Activated CD4-positive, alpha-beta T cell treated with anti-CD3 and anti-CD28 coated beads for 36 hours (primary cell): Measurements from ENCODE around the gene NDUFS8. TPM values are rescaled to one million over a fixed set of nuclear protein-coding genes. Genes with fewer than 3 reads are reported as not detected.
A peak's percentile ranks its signal among the peaks of the same experiment; 100 is the strongest.

Experiments
- ATAC-seq: fragments of 200-7000 bp; cut with Tn5 transposase; one replicate; pipeline ENCODE4 v1.10.0; 2021; ENCODE audit warnings: mild to moderate bottlenecking, moderate library complexity
- CTCF ChIA-PET: fragments of 350-600 bp; sonication (Branson Sonifier 250); formaldehyde crosslinking; loops from one replicate; lab custom pipeline; 2021; ENCODE audit warnings: antibody characterized with exemption; lab: Charles Lee
- POLR2A ChIA-PET: fragments of 350-600 bp; sonication (Branson Sonifier 250); formaldehyde crosslinking; loops from one replicate; lab custom pipeline; 2021; ENCODE audit warnings: antibody characterized with exemption, inconsistent platforms; lab: Charles Lee
- DNase-seq: peaks from one replicate; pipeline ENCODE4 v3.0.0-alpha.2; 2020
- H3K27ac Mint-ChIP-seq: one replicate; pipeline ENCODE4 v1.8.0; 2021; ENCODE audit warnings: mixed read lengths
- H3K27me3 Mint-ChIP-seq: one replicate; pipeline ENCODE4 v1.8.0; 2021; ENCODE audit warnings: mixed read lengths
- H3K36me3 Mint-ChIP-seq: one replicate; pipeline ENCODE4 v1.8.0; 2021; ENCODE audit warnings: low read depth, mixed read lengths
- H3K4me1 Mint-ChIP-seq: one replicate; pipeline ENCODE4 v1.8.0; 2021; ENCODE audit warnings: mixed read lengths
- H3K4me3 Mint-ChIP-seq: one replicate; pipeline ENCODE4 v1.8.0; 2021; ENCODE audit warnings: mild to moderate bottlenecking, moderate library complexity, mixed read lengths
- H3K9me3 Mint-ChIP-seq: one replicate; pipeline ENCODE4 v1.8.0; 2021; ENCODE audit warnings: low read depth, mixed read lengths
- intact Hi-C, 2 experiments: fragments of 100-400 bp; cut with DNase I in 1 of 2; cut with micrococcal nuclease in 1 of 2; formaldehyde crosslinking; loops; one replicate each; pipeline versions ENCODE4 v1.14.2 to v1.15.1; 2022 to 2024; cut with DNase I, micrococcal nuclease
- total RNA-seq, 2 experiments: library from RNA; stranded (reverse); gene quantifications; one replicate each; pipeline ENCODE4 v1.2.3, GENCODE V29; 2021

NDUFS8 gene
- total RNA-seq, 2 experiments from 2014 or later = 108 to 113 TPM

DNA sequence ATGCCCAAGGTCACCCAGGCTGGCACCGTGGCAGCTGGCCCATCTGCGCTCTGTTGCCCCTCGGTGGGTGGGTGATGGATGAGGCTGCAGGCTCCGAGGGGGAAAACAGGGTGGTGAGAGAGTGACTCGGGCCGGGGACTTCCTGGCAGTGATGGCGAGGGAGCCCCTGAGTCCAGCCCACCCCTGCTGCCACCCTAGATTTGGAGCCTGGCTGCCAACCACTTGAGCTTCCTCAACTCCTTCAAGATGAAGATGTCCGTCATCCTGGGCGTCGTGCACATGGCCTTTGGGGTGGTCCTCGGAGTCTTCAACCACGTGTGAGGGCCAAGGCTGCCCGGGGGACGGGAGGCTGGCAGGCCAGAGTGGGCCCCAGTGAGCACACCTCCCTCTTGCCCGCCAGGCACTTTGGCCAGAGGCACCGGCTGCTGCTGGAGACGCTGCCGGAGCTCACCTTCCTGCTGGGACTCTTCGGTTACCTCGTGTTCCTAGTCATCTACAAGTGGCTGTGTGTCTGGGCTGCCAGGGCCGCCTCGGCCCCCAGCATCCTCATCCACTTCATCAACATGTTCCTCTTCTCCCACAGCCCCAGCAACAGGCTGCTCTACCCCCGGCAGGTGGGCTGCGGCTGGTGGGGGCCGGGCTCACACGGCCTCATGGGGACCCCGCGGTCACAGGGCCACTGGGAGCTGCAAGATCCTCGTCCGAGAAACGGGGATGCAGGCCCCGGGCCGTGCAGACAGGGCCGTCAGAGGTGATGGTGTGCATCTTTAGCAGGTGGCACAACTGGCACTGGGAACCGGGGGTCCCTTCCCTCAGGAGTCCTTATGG, 18.4 kb downstream of the NDUFS8 start:
- CTCF ChIA-PET = no interaction called here
- Mint-ChIP-seq H3K9me3 (no peaks in the 10 kb centered on the region), H3K27ac (no peak overlapping the region), H3K4me3 (no peak overlapping the region), H3K4me1 (no peaks in the 10 kb centered on the region), H3K27me3 (no peaks in the 10 kb centered on the region), H3K36me3 (peaks cover 21% of the 10 kb centered on the region)
- POLR2A ChIA-PET = no interaction called here
- DNase-seq = no peak
- no peak for ATAC-seq
- intact Hi-C loops = no loop called here

DNA sequence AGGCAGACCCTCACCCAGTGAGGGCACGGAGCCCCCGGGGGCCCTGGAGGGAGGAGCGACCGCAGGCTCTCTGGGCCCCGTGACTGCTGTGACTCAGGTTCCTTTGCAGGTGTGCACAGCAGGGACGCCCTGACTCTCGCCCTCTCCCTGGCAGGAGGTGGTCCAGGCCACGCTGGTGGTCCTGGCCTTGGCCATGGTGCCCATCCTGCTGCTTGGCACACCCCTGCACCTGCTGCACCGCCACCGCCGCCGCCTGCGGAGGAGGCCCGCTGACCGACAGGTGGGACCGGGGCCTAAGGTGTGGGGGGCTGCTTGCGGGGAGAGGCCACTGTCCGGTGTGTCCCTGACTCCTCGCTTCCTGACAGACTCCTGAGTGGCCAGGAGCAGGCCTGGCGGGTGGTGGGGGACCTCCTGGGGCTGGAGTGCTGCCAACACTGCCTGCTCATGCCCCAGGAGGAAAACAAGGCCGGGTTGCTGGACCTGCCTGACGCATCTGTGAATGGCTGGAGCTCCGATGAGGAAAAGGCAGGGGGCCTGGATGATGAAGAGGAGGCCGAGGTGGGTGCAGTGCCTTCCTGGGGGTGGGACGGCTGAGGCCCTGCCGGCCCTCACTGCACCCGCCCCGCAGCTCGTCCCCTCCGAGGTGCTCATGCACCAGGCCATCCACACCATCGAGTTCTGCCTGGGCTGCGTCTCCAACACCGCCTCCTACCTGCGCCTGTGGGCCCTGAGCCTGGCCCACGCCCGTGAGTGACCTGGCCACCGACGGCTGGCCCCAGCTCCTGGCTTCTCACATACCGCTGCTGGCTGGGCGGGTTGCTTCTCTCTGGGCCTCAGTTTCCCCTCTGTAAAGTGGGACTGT, 19.3 kb downstream of the NDUFS8 start:
- peaks cover 21% of the 10 kb centered on the region for H3K36me3 Mint-ChIP-seq
- CTCF ChIA-PET = no interaction called here
- no peak overlapping the region for H3K27ac Mint-ChIP-seq
- POLR2A ChIA-PET = no interaction called here
- no peak for DNase-seq
- ATAC-seq = no peak
- H3K4me1 Mint-ChIP-seq = no peaks in the 10 kb centered on the region
- intact Hi-C loops = no loop called here
- no peaks in the 10 kb centered on the region for H3K9me3 Mint-ChIP-seq
- no peaks in the 10 kb centered on the region for H3K27me3 Mint-ChIP-seq
- H3K4me3 Mint-ChIP-seq = no peak overlapping the region

DNA sequence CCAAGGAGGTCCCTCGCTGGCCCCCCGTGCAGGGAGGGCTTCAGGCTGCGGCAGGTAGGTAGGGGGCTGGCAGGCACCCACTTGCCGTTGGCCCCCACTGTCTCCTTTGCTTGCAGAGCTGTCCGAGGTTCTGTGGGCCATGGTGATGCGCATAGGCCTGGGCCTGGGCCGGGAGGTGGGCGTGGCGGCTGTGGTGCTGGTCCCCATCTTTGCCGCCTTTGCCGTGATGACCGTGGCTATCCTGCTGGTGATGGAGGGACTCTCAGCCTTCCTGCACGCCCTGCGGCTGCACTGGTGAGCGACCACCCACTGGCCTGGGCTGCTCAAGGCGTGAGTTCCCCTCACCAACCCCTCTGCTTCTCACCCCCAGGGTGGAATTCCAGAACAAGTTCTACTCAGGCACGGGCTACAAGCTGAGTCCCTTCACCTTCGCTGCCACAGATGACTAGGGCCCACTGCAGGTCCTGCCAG, 19.9 kb downstream of the NDUFS8 start:
- ChIA-PET POLR2A (no interaction called here), CTCF (no interaction called here)
- intact Hi-C loops = no loop called here
- H3K4me1 Mint-ChIP-seq = no peaks in the 10 kb centered on the region
- no peaks in the 10 kb centered on the region for H3K27me3 Mint-ChIP-seq
- H3K4me3 Mint-ChIP-seq = no peak overlapping the region
- H3K9me3 Mint-ChIP-seq = no peaks in the 10 kb centered on the region
- H3K27ac Mint-ChIP-seq = no peak overlapping the region
- no peak for DNase-seq
- ATAC-seq = no peak
- peaks cover 21% of the 10 kb centered on the region for H3K36me3 Mint-ChIP-seq

DNA sequence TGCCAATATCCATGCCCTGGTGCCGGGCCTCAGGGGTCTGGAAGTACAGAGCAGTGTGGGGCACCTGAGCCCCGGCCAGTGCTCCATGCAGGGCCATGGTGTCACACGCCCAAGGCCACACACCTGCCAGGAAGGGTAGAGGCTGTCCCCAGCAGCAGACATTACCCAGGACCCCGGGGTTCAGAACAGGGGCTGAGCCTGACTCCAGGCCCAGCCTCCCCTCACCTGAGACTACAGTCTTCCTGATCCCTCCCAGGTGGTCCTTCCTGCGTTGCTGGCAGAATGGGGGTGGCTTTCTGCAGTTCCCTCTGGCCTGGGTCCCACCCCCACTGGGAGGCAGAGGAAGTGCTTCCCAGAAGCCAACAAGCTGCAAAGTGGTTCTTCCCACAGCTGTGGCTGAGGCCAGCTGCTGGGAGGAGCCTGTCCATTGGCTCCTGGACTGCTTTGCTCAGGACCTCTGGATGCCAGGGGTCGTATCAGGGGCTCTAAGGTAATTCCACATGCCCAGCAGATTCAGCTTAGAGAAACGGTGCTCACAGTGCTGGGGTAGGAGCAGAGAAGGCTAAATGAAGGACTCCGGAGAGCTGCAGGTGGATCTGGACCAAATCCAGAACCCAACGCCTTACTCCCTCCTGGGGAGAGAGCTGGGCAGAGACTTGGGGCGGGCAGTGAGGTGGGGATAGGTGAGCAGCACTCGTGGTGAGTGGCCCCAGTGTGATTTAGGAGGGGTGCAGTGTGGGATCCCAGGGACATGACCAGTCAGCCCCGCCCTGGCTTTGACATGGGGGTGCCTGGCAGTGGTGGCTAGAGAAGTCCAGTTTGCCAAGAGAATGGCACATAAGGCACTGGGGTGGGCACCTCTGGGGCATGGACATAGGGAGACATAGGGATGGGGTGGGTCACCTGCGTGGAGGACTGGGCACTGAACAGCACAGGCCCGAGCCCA, 21.0 kb downstream of the NDUFS8 start:
- H3K36me3 Mint-ChIP-seq = peaks cover 21% of the 10 kb centered on the region
- no peak overlapping the region for H3K4me3 Mint-ChIP-seq
- CTCF ChIA-PET = no interaction called here
- DNase-seq (no peak), ATAC-seq (no peak)
- H3K27me3 Mint-ChIP-seq = no peaks in the 10 kb centered on the region
- POLR2A ChIA-PET = interaction anchor here (0.6 to 0.7 kb wide), 2 partner anchors 10 to 89 kb away, joined by 3 read pairs; no protein-coding TSS in a partner anchor
- H3K4me1 Mint-ChIP-seq = peaks cover 2% of the 10 kb centered on the region
- H3K27ac Mint-ChIP-seq = no peak overlapping the region
- intact Hi-C loops = no loop called here
- H3K9me3 Mint-ChIP-seq = no peaks in the 10 kb centered on the region

DNA sequence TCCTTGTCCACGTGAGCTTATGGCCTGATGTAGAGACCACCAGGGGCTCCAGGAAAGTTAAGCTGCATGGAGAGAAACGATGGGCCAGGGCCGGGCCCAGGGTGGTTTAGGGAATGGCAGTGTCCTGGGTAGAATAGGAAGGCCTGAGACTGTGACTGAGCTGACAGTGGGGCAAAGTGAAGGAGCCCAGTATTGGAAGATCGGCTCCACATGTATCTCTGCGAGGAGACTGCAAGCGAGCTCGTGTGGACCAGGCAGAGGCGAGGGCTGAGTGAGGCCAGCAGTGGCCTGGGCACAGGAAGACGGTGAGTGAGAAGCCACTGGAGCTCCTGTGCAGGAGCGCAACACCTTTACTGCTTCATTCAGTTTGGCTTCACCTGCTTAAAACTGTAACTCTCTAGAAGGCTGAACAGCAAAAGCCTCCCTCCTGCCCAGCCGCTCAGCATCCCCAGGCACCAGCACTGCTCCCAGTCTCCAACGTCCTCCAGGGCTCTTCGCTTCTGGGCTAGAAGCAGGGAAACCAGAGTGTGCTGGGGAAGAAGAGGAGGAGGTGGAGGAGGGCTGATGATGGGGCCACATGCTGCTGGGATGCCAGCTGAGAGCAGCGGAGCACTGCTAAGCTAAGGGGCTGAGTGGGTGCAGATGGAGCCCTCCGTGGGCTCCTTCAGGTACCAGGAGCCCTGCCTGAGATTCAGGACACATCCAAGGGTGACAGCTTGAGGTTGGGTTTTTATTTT, 21.8 kb downstream of the NDUFS8 start:
- peaks cover 20% of the 10 kb centered on the region for H3K36me3 Mint-ChIP-seq
- intact Hi-C loops = no loop called here
- ATAC-seq (no peak), DNase-seq (no peak)
- H3K9me3 Mint-ChIP-seq = no peaks in the 10 kb centered on the region
- no peak overlapping the region for H3K27ac Mint-ChIP-seq
- H3K4me3 Mint-ChIP-seq = no peak overlapping the region
- ChIA-PET POLR2A (no interaction called here), CTCF (no interaction called here)
- H3K4me1 Mint-ChIP-seq = peaks cover 2% of the 10 kb centered on the region
- H3K27me3 Mint-ChIP-seq = no peaks in the 10 kb centered on the region

DNA sequence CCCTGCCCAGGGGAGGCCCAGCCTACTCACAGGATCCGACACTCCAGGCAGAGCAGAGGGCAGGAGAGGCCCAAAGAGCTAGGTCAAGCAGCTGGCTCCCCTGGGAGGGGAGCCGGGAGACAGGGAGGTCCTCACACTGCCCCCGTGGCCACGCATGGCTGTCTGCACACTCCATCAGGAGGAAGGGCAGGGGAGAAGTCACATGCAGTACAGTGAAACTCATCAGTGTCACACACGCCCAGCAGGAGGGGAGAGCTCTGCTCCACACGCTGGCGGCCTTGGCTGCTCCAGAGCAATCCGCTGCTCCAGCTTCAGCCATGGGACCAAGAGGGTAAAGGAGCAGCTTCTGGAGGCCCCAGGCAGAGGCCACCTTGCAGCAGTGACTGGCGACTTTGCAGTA, 22.6 kb downstream of the NDUFS8 start:
- POLR2A ChIA-PET = no interaction called here
- CTCF ChIA-PET = no interaction called here
- H3K4me1 Mint-ChIP-seq = peaks cover 2% of the 10 kb centered on the region
- H3K4me3 Mint-ChIP-seq = no peak overlapping the region
- no peaks in the 10 kb centered on the region for H3K27me3 Mint-ChIP-seq
- peaks cover 17% of the 10 kb centered on the region for H3K36me3 Mint-ChIP-seq
- ATAC-seq (no peak), DNase-seq (no peak)
- H3K9me3 Mint-ChIP-seq = no peaks in the 10 kb centered on the region
- intact Hi-C loops = no loop called here
- H3K27ac Mint-ChIP-seq = peak overlapping the region; percentile 31

DNA sequence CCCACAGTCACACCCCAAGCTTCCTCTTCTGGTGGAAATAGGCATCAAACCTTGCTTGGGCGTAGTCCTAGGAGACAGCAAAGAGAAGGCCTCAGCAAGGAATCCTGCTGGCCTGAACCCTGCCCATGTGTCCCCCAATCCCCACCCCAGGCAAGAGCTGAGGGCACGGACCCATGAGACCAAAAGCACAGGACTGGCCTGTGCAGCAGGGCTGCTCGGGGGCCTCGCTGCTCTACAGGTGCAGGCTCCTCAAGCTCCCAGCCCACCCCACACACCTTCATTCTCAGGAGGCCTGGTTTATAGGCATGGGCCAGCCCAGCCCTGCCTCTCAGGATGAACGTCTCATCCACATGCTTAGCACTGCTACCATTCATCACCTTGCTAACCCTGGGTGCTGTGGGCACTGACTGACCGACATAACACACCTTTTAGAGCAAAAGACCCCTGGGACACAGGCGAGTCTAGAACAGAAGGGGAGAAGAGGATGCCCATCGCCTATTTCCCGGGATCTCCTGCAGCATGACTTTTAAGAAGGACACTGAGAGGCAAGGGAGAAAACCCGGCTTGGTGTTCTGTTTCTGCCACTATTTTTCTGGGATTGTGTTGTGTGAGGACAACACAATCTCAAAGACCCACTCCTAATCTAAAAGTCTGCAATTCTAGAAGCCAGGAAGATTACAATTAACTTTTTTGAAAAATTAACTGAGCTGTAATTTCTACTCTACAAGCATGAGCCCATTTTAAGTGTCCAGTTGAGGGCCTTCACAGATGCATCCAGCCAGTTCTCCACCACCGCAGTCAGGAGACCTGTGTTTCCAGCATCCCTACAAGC, 23.7 kb downstream of the NDUFS8 start:
- H3K27me3 Mint-ChIP-seq = no peaks in the 10 kb centered on the region
- intact Hi-C loops = loop anchor here in 1 of 2 experiments (2.0 kb wide), 1 partner anchor 15 kb away; the partner anchor contains the start of gene TCIRG1
- no peak for ATAC-seq
- H3K4me1 Mint-ChIP-seq = peaks cover 2% of the 10 kb centered on the region
- peaks cover 17% of the 10 kb centered on the region for H3K36me3 Mint-ChIP-seq
- ChIA-PET CTCF (interaction anchor here (1.1 kb wide), 1 partner anchor 43 kb away, joined by 3 read pairs; no protein-coding TSS in a partner anchor), POLR2A (no interaction called here)
- H3K4me3 Mint-ChIP-seq = no peak overlapping the region
- H3K27ac Mint-ChIP-seq = peak overlapping the region; percentile 55
- H3K9me3 Mint-ChIP-seq = no peaks in the 10 kb centered on the region
- no peak for DNase-seq

DNA sequence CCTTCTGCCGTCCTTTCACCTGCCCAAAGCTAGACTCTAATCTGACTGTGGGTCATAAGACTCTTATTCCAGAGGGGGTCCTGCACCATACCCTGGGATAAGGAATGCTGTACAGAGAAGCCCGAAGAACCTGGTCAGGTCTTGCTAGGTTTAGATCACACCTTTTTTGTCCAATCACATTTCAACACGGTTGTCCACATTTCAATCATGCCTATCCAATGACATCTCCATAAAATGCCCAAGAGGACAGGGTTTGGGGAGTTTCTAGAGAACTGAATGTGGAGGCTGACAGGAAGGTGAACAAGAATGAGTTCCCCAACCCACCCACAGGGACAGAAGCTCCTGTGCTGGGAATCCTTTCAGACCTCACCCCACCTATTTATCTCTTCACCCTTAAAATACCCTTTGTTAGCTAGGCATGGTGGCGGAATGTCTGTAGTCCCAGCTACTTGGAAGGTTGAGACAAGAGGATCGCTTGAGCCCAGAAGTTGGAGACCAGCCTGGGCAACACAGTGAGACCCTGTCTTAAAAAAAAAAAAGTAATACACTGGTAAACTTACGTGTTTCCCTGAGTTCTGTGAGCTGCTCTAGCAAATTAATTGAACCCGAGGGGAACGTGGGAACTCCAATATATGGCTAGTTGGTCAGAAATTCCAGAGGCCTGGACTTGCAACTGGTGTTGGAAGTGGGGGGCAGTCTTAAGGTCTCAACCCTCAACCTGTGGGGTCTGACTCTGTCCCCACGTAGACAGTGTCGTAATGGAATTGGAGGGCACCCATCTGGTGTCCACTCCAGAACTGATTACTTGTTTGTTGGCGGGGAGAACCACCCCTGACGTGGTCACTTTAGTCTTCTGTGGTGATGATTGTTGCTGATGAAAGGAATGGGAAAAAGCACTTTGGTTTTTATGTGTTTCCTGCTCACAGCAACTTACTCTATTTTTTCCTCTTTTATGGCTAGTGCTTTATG, 26.1 kb downstream of the NDUFS8 start:
- Mint-ChIP-seq H3K9me3 (no peaks in the 10 kb centered on the region), H3K27me3 (no peaks in the 10 kb centered on the region), H3K4me1 (peaks cover 2% of the 10 kb centered on the region), H3K4me3 (no peak overlapping the region), H3K36me3 (peaks cover 9% of the 10 kb centered on the region), H3K27ac (no peak overlapping the region)
- intact Hi-C loops = no loop called here
- DNase-seq = no peak
- ChIA-PET POLR2A (interaction anchor here (0.6 kb wide), 1 partner anchor 494 kb away, joined by 3 read pairs; no protein-coding TSS in a partner anchor), CTCF (no interaction called here)
- ATAC-seq = no peak

DNA sequence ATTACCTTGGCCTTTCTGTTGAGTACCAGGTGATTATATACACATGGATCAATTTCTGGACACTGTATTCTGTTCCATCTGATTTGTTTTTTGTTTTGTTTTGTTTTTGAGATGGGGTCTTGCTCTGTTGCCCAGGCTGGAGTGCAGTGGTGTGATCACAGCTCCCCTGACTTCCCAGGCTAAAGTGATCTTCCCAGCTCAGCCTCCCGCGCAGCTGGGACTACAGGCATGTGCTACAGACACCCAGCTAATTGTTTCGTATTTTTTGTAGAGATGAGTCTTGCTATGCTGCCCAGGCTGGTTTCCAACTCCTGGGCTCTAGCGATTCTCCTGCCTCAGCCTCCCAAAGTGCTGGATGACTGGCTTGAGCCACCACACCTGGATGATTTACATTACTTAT, 27.3 kb downstream of the NDUFS8 start:
- Mint-ChIP-seq H3K9me3 (no peaks in the 10 kb centered on the region), H3K27ac (peak overlapping the region; percentile 13), H3K27me3 (no peaks in the 10 kb centered on the region), H3K4me3 (no peak overlapping the region), H3K4me1 (peaks cover 2% of the 10 kb centered on the region), H3K36me3 (peaks cover 3% of the 10 kb centered on the region)
- ChIA-PET POLR2A (no interaction called here), CTCF (no interaction called here)
- ATAC-seq (no peak), DNase-seq (no peak)
- intact Hi-C loops = no loop called here
